SK-N-SH treated with all-trans-retinoic acid at 6 μM for 48 hours (cell line): ENCODE measurements around the gene POP4.

Experiments used
- ATAC-seq: fragments of 200-7000 bp; cut with Tn5 transposase; 3 replicates; pipeline ENCODE4 v1.9.1; 2020; ENCODE audit warnings: mild to moderate bottlenecking, moderate library complexity
- ARNTL ChIP-seq: fragments of 450-650 bp; formaldehyde crosslinking; IDR thresholded peaks from 2 replicates; pipeline ENCODE4 v1.5.0; 2020; ENCODE audit warnings: low read depth, mild to moderate bottlenecking, moderate library complexity, borderline replicate concordance
- BACH2 ChIP-seq: fragments of 250-450 bp; sonication (Bioruptor Pico); IDR thresholded peaks from 2 replicates; pipeline ENCODE4 v1.9.0; 2021; ENCODE audit warnings: mild to moderate bottlenecking, borderline replicate concordance
- CSDC2 ChIP-seq: fragments of 250-450 bp; sonication (Bioruptor Pico); IDR thresholded peaks from 2 replicates; pipeline ENCODE4 v1.5.0; 2020; ENCODE audit warnings: mild to moderate bottlenecking, moderate library complexity
- ESRRG ChIP-seq: fragments of 250-450 bp; sonication (Bioruptor Pico); IDR thresholded peaks from 2 replicates; pipeline ENCODE4 v1.6.1; 2021; ENCODE audit warnings: mild to moderate bottlenecking
- GLIS3 ChIP-seq: fragments of 250-450 bp; sonication (Bioruptor Pico); IDR thresholded peaks from 2 replicates; pipeline ENCODE4 v1.5.0; 2020; ENCODE audit warnings: mild to moderate bottlenecking, moderate library complexity
- ISL1 ChIP-seq: fragments of 250-450 bp; sonication (Bioruptor Pico); IDR thresholded peaks from 2 replicates; pipeline ENCODE4 v2.1.2; 2022; ENCODE audit warnings: mild to moderate bottlenecking, moderate library complexity
- OSR1 ChIP-seq: fragments of 250-450 bp; sonication (Bioruptor Pico); IDR thresholded peaks from 2 replicates; pipeline ENCODE4 v1.8.0; 2022; ENCODE audit warnings: moderate library complexity, mild to moderate bottlenecking, inconsistent platforms
- PPARA ChIP-seq: fragments of 250-450 bp; sonication (Bioruptor Pico); IDR thresholded peaks from 2 replicates; pipeline ENCODE4 v1.5.0; 2020; ENCODE audit warnings: mild to moderate bottlenecking, borderline replicate concordance
- RARB ChIP-seq: fragments of 250-450 bp; sonication (Bioruptor Pico); IDR thresholded peaks from 2 replicates; pipeline ENCODE4 v1.8.0; 2021; ENCODE audit warnings: mild to moderate bottlenecking, moderate library complexity
- SNAI2 ChIP-seq: fragments of 250-450 bp; sonication (Bioruptor Pico); IDR thresholded peaks from 2 replicates; pipeline ENCODE4 v1.5.0; 2020; ENCODE audit warnings: mild to moderate bottlenecking, moderate library complexity
- TCF4 ChIP-seq: fragments of 250-450 bp; sonication (Bioruptor Pico); IDR thresholded peaks from 2 replicates; pipeline ENCODE4 v1.8.0; 2021; ENCODE audit warnings: mild to moderate bottlenecking, moderate library complexity, borderline replicate concordance
- ZC3H10 ChIP-seq: fragments of 250-450 bp; sonication (Bioruptor Pico); IDR thresholded peaks from 2 replicates; pipeline ENCODE4 v1.5.1; 2021; ENCODE audit warnings: mild to moderate bottlenecking, moderate library complexity
- ZFP3 ChIP-seq: fragments of 250-450 bp; sonication (Bioruptor Pico); IDR thresholded peaks from 2 replicates; pipeline ENCODE4 v1.5.0; 2020; ENCODE audit warnings: mild to moderate bottlenecking, moderate library complexity
- ZFP30 ChIP-seq: fragments of 450-650 bp; formaldehyde crosslinking; IDR thresholded peaks from 2 replicates; pipeline ENCODE4 v1.5.0; 2022; ENCODE audit warnings: mild to moderate bottlenecking, moderate library complexity
- ZNF565 ChIP-seq: fragments of 450-650 bp; formaldehyde crosslinking; conservative IDR thresholded peaks from 2 replicates; pipeline ENCODE4 v1.5.0; 2020; ENCODE audit warnings: low read depth, mild to moderate bottlenecking, moderate library complexity
- TF ChIP-seq, protein P1 (sequence below): fragments of 250-450 bp; sonication (Bioruptor Pico); IDR thresholded peaks from 2 replicates; pipeline ENCODE4 v1.5.0; 2020; ENCODE audit warnings: mild to moderate bottlenecking, moderate library complexity
- TF ChIP-seq, protein P2 (sequence below): fragments of 250-450 bp; sonication (Bioruptor Pico); IDR thresholded peaks from 2 replicates; pipeline ENCODE4 v1.5.1; 2021; ENCODE audit warnings: mild to moderate bottlenecking, moderate library complexity
- TF ChIP-seq, protein P3 (sequence below): fragments of 250-450 bp; sonication (Bioruptor Pico); IDR thresholded peaks from 2 replicates; pipeline ENCODE4 v1.8.0; 2020; ENCODE audit warnings: mild to moderate bottlenecking, moderate library complexity, borderline replicate concordance
- TF ChIP-seq, protein P4 (sequence below): fragments of 250-450 bp; sonication (Bioruptor Pico); IDR thresholded peaks from 2 replicates; pipeline ENCODE4 v1.5.1; 2020; ENCODE audit warnings: low read depth, mild to moderate bottlenecking, moderate library complexity

POP4 gene

DNA sequence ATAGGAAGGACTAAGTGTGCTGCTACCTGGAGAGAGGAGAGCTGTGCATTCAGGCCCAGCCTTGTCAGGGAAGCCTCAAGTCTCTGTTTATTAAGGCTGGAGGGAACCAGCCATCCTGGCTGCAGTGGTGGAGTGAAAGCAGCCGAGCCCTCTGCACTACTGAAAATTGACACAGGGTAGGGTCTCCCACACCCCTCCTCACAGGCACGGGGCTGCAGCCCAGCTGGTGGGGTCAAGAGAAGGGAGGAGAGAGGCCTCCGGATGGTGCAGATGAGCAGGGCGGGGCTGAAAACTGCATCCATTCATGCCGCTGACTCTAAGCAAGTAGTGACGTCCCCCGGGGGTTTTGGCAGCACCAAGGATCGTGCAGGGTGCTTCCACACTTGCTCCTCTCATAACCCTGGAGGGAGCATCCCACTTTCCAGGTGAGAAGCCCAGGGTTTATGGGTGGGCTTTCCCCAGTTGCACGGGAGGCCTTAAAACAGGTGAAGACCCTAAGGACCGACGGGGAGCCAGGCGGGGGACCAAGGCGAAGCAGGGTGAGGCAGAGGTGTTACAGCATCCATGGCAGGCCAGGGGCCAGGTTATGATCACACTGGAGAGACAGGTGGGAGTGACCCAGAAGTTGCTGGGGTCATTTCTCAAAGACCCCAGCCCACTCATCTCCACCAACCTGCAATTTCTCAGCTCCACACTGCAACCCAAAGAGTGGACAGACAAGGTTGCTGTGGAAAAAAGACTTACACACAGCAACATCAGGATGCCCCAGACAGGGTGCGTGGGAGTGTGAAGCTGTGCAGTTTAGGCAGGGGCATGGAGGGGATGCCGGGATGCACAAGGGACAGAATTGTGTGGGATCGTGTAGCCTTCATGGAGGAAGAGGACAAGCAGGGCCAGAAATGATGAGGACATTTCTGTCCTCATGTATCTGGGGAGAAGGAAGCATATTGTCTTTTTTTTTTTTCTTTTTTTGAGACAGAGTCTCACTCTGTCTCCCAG, 43.5 kb upstream of the POP4 start:
- no peak for ATAC-seq

DNA sequence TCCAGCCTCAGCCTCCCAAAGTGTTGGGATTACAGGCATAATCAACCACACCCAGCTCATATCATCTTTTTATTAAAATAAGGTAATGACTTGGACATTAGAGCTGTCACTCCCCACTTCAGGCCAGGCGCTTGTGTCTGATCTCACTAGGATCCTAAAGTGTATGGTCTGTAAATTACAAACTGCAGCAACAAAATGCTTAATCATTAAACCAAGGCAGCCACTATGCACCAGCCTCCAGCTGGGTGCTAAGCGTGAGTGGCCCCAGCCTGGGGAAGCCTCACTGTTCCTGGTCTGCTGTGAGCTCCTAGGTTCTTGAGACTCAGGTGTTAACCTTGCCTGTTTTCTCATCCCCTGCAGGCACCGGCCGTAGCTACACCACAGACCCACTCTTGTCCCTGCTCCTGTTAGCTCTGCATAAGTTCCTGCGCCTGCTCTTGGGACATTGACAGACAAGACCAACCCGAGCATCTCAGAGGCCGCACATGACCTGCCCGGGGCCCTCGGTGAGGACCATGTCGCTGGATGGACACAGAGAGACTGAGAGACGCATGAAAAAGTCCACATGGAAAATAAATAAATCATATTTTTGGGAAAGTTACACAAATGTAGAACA, 42.5 kb upstream of the POP4 start:
- no peak for TF ChIP-seq OSR1 (CRISPR knock-in tag)
- TF ChIP-seq, protein P1, sequence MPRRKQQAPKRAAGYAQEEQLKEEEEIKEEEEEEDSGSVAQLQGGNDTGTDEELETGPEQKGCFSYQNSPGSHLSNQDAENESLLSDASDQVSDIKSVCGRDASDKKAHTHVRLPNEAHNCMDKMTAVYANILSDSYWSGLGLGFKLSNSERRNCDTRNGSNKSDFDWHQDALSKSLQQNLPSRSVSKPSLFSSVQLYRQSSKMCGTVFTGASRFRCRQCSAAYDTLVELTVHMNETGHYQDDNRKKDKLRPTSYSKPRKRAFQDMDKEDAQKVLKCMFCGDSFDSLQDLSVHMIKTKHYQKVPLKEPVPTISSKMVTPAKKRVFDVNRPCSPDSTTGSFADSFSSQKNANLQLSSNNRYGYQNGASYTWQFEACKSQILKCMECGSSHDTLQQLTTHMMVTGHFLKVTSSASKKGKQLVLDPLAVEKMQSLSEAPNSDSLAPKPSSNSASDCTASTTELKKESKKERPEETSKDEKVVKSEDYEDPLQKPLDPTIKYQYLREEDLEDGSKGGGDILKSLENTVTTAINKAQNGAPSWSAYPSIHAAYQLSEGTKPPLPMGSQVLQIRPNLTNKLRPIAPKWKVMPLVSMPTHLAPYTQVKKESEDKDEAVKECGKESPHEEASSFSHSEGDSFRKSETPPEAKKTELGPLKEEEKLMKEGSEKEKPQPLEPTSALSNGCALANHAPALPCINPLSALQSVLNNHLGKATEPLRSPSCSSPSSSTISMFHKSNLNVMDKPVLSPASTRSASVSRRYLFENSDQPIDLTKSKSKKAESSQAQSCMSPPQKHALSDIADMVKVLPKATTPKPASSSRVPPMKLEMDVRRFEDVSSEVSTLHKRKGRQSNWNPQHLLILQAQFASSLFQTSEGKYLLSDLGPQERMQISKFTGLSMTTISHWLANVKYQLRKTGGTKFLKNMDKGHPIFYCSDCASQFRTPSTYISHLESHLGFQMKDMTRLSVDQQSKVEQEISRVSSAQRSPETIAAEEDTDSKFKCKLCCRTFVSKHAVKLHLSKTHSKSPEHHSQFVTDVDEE (CRISPR knock-in tag) = no peak
- TF ChIP-seq, protein P2, sequence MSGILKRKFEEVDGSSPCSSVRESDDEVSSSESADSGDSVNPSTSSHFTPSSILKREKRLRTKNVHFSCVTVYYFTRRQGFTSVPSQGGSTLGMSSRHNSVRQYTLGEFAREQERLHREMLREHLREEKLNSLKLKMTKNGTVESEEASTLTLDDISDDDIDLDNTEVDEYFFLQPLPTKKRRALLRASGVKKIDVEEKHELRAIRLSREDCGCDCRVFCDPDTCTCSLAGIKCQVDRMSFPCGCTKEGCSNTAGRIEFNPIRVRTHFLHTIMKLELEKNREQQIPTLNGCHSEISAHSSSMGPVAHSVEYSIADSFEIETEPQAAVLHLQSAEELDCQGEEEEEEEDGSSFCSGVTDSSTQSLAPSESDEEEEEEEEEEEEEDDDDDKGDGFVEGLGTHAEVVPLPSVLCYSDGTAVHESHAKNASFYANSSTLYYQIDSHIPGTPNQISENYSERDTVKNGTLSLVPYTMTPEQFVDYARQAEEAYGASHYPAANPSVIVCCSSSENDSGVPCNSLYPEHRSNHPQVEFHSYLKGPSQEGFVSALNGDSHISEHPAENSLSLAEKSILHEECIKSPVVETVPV = no peak
- TF ChIP-seq, protein P3, sequence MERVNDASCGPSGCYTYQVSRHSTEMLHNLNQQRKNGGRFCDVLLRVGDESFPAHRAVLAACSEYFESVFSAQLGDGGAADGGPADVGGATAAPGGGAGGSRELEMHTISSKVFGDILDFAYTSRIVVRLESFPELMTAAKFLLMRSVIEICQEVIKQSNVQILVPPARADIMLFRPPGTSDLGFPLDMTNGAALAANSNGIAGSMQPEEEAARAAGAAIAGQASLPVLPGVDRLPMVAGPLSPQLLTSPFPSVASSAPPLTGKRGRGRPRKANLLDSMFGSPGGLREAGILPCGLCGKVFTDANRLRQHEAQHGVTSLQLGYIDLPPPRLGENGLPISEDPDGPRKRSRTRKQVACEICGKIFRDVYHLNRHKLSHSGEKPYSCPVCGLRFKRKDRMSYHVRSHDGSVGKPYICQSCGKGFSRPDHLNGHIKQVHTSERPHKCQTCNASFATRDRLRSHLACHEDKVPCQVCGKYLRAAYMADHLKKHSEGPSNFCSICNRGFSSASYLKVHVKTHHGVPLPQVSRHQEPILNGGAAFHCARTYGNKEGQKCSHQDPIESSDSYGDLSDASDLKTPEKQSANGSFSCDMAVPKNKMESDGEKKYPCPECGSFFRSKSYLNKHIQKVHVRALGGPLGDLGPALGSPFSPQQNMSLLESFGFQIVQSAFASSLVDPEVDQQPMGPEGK (CRISPR knock-in tag) = no peak
- TF ChIP-seq, protein P4, sequence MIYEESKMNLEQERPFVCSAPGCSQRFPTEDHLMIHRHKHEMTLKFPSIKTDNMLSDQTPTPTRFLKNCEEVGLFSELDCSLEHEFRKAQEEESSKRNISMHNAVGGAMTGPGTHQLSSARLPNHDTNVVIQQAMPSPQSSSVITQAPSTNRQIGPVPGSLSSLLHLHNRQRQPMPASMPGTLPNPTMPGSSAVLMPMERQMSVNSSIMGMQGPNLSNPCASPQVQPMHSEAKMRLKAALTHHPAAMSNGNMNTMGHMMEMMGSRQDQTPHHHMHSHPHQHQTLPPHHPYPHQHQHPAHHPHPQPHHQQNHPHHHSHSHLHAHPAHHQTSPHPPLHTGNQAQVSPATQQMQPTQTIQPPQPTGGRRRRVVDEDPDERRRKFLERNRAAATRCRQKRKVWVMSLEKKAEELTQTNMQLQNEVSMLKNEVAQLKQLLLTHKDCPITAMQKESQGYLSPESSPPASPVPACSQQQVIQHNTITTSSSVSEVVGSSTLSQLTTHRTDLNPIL (CRISPR knock-in tag) = no peak
- no peak for TF ChIP-seq ISL1 (CRISPR knock-in tag)
- TF ChIP-seq PPARA (CRISPR knock-in tag) = no peak
- TF ChIP-seq CSDC2 (CRISPR knock-in tag) = no peak
- TF ChIP-seq TCF4 (CRISPR knock-in tag) = no peak
- TF ChIP-seq ZNF565 (CRISPR knock-in tag) = no peak
- TF ChIP-seq RARB = no peak
- TF ChIP-seq ESRRG (CRISPR knock-in tag) = no peak
- no peak for TF ChIP-seq ARNTL (CRISPR knock-in tag)
- no peak for TF ChIP-seq GLIS3
- no peak for ATAC-seq

More for the DNA sequence above, 43.5 kb upstream of the POP4 start:
- TF ChIP-seq ZC3H10 (CRISPR knock-in tag) (no peak), CSDC2 (CRISPR knock-in tag) (no peak), BACH2 (CRISPR knock-in tag) (no peak), RARB (no peak)

DNA sequence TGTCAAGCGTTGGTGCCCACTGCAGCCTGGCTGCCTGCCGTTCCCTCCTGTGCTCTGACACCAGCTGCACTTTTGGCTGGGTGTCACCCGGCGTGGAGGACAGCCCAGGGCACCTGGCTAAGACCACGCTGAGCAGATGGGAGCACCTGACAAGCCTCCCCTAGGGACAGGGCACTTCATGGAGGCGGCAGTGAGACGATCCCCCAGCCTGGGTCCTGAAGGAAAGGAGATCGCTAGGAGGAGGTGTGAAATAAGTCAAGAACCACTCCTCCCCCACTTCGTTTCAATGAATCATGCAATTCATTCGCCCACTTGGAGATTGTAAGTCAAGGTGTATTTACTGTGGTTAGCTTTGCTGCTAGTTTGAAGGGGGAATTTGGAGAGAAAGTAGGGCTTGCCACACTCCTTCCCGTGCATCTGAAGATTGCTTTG, 41.5 kb upstream of the POP4 start:
- no peak for ATAC-seq
- TF ChIP-seq ZFP3 (CRISPR knock-in tag) (no peak), RARB (no peak), ZNF565 (CRISPR knock-in tag) (no peak), TCF4 (CRISPR knock-in tag) (no peak), GLIS3 (no peak), ISL1 (CRISPR knock-in tag) (no peak), OSR1 (CRISPR knock-in tag) (no peak), ZFP30 (no peak), CSDC2 (CRISPR knock-in tag) (no peak), SNAI2 (CRISPR knock-in tag) (no peak)
- TF ChIP-seq, protein P4 (CRISPR knock-in tag) = no peak
- TF ChIP-seq, protein P1 (CRISPR knock-in tag) = no peak
- TF ChIP-seq, protein P3 (CRISPR knock-in tag) = no peak
